ENCODE data around the gene DCTD. TPM values are rescaled to one million over a fixed set of nuclear protein-coding genes. Genes with fewer than 3 reads are reported as not detected.

The DCTD gene
- total RNA-seq, 1 experiment from 2014 or later: 72.7 TPM

GRCh38 chr4:182890202-182890601 lies 27.0 kb downstream of the DCTD start:
- TSS peak; percentile 64 for BruUV-seq (replicated peaks)
- Histone ChIP-seq H3K4me3 (ENCODE audit: low read depth, low read length, poor library complexity, severe bottlenecking) (no peak overlapping the region), H3K36me3 (ENCODE audit: insufficient read depth, low read length, poor library complexity, severe bottlenecking) (peaks cover 29% of the 10 kb centered on the region), H3K4me1 (ENCODE audit: insufficient read depth, low read length, poor library complexity, severe bottlenecking) (peaks cover 10% of the 10 kb centered on the region), H3K27ac (ENCODE audit: low read depth, low read length, poor library complexity, severe bottlenecking) (no peak overlapping the region), H3K9me3 (ENCODE audit: low read depth, low read length, poor library complexity, severe bottlenecking) (peaks cover 1% of the 10 kb centered on the region), H3K27me3 (replicated peaks; ENCODE audit: insufficient read depth, low read depth, low read length, poor library complexity) (no peaks in the 10 kb centered on the region)
- TF ChIP-seq EZH2 (IDR thresholded peaks at IDR 0.05; ENCODE audit: borderline replicate concordance, low read depth, low read length, poor library complexity, severe bottlenecking): no peak
- TF ChIP-seq, protein P1, sequence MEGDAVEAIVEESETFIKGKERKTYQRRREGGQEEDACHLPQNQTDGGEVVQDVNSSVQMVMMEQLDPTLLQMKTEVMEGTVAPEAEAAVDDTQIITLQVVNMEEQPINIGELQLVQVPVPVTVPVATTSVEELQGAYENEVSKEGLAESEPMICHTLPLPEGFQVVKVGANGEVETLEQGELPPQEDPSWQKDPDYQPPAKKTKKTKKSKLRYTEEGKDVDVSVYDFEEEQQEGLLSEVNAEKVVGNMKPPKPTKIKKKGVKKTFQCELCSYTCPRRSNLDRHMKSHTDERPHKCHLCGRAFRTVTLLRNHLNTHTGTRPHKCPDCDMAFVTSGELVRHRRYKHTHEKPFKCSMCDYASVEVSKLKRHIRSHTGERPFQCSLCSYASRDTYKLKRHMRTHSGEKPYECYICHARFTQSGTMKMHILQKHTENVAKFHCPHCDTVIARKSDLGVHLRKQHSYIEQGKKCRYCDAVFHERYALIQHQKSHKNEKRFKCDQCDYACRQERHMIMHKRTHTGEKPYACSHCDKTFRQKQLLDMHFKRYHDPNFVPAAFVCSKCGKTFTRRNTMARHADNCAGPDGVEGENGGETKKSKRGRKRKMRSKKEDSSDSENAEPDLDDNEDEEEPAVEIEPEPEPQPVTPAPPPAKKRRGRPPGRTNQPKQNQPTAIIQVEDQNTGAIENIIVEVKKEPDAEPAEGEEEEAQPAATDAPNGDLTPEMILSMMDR (conservative IDR thresholded peaks at IDR 0.05; ENCODE audit: low read depth, low read length): no peak
- no peak for DNase-seq (ENCODE audit: low spot score)
- intact Hi-C loops (cut with micrococcal nuclease; ENCODE audit: unreplicated experiment): no loop called here
- POLR2A ChIA-PET (ENCODE audit: low non-redundant PET): no interaction called here
- CTCF ChIA-PET: no interaction called here

GRCh38 chr4:182888891-182889290 lies 28.3 kb downstream of the DCTD start:
- POLR2A ChIA-PET (ENCODE audit: low non-redundant PET): no interaction called here
- BruUV-seq (replicated peaks): no TSS peak
- intact Hi-C loops (cut with micrococcal nuclease; ENCODE audit: unreplicated experiment): no loop called here
- TF ChIP-seq EZH2 (IDR thresholded peaks at IDR 0.05; ENCODE audit: borderline replicate concordance, low read depth, low read length, poor library complexity, severe bottlenecking): no peak
- TF ChIP-seq, protein P1 (conservative IDR thresholded peaks at IDR 0.05; ENCODE audit: low read depth, low read length): no peak
- Histone ChIP-seq H3K4me3 (ENCODE audit: low read depth, low read length, poor library complexity, severe bottlenecking) (no peak overlapping the region), H3K27ac (ENCODE audit: low read depth, low read length, poor library complexity, severe bottlenecking) (no peak overlapping the region), H3K4me1 (ENCODE audit: insufficient read depth, low read length, poor library complexity, severe bottlenecking) (peaks cover 10% of the 10 kb centered on the region), H3K36me3 (ENCODE audit: insufficient read depth, low read length, poor library complexity, severe bottlenecking) (peaks cover 37% of the 10 kb centered on the region), H3K9me3 (ENCODE audit: low read depth, low read length, poor library complexity, severe bottlenecking) (peaks cover 13% of the 10 kb centered on the region), H3K27me3 (replicated peaks; ENCODE audit: insufficient read depth, low read depth, low read length, poor library complexity) (no peaks in the 10 kb centered on the region)
- CTCF ChIA-PET: no interaction called here
- no peak for DNase-seq (ENCODE audit: low spot score)

DNA sequence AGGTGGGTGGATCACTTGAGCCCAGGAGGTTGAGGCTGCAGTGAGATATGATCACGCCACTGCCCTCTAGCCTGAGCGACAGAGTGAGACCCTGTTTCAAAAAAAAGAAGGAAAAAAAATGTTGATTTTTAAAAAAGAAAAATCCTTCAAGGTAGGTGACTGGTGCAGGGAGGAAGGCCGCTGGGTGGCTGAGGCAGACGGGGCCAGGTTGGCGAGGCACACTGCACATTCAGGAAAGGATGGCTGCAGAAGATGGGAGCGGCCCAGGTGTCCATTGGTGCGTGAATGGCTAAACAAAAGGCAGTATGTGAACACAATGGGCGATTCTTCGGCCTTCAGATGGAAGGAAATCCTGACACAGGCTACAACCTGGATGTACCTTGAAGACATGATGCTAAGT lies 30.4 kb downstream of the DCTD start:
- DNase-seq (ENCODE audit: low spot score): no peak
- Histone ChIP-seq H3K27ac (ENCODE audit: low read depth, low read length, poor library complexity, severe bottlenecking) (no peak overlapping the region), H3K27me3 (replicated peaks; ENCODE audit: insufficient read depth, low read depth, low read length, poor library complexity) (no peaks in the 10 kb centered on the region), H3K4me1 (ENCODE audit: insufficient read depth, low read length, poor library complexity, severe bottlenecking) (peaks cover 10% of the 10 kb centered on the region), H3K36me3 (ENCODE audit: insufficient read depth, low read length, poor library complexity, severe bottlenecking) (peaks cover 40% of the 10 kb centered on the region), H3K9me3 (ENCODE audit: low read depth, low read length, poor library complexity, severe bottlenecking) (peaks cover 22% of the 10 kb centered on the region), H3K4me3 (ENCODE audit: low read depth, low read length, poor library complexity, severe bottlenecking) (no peak overlapping the region)
- TF ChIP-seq EZH2 (IDR thresholded peaks at IDR 0.05; ENCODE audit: borderline replicate concordance, low read depth, low read length, poor library complexity, severe bottlenecking): no peak
- TF ChIP-seq, protein P1 (conservative IDR thresholded peaks at IDR 0.05; ENCODE audit: low read depth, low read length): no peak
- CTCF ChIA-PET: no interaction called here
- POLR2A ChIA-PET (ENCODE audit: low non-redundant PET): no interaction called here
- BruUV-seq (replicated peaks): no TSS peak
- intact Hi-C loops (cut with micrococcal nuclease; ENCODE audit: unreplicated experiment): no loop called here
